ENCODE measurements around the gene GOLGA1.

The GOLGA1 gene

GRCh38 chr9:124831642-124832364 lies 109.1 kb downstream of the GOLGA1 start:
- DNase-seq: no peak

DNA sequence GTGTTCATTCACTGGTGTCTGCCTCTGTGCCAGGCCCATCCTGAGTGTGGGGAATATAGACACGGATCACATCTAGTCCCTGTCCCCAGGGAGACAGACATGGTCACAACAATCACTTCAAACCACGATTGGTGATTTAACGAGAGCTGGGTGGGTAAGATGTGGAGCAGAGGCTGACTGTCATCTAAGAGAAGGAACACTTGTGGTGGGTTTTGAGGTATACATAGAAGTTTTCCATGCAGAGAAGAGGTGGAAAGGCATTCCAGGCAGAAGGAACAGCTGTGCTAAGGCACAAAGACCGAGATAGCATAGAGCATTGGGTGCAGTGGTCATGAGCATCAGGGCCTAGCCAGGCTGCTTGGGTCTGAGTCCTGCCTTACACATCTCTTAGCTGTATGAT lies 110.3 kb downstream of the GOLGA1 start:
- DNase-seq: no peak

DNA sequence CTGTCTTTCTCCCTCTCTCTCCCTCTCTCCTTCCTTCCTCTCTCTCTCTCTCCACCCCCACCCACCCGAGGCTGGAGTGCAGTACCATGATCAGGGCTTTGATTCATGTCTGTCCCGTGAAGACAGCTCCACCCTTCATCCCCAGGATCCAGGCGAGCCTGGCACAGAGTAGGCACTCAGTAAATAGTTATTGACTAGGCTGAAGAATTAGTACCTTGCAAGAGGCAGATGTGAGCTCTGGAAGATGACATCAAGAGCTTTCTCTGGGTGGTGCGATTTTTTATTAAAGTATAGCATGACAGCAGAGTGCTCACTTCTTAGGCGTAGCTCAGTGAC lies 111.6 kb downstream of the GOLGA1 start:
- DNase-seq: no peak

DNA sequence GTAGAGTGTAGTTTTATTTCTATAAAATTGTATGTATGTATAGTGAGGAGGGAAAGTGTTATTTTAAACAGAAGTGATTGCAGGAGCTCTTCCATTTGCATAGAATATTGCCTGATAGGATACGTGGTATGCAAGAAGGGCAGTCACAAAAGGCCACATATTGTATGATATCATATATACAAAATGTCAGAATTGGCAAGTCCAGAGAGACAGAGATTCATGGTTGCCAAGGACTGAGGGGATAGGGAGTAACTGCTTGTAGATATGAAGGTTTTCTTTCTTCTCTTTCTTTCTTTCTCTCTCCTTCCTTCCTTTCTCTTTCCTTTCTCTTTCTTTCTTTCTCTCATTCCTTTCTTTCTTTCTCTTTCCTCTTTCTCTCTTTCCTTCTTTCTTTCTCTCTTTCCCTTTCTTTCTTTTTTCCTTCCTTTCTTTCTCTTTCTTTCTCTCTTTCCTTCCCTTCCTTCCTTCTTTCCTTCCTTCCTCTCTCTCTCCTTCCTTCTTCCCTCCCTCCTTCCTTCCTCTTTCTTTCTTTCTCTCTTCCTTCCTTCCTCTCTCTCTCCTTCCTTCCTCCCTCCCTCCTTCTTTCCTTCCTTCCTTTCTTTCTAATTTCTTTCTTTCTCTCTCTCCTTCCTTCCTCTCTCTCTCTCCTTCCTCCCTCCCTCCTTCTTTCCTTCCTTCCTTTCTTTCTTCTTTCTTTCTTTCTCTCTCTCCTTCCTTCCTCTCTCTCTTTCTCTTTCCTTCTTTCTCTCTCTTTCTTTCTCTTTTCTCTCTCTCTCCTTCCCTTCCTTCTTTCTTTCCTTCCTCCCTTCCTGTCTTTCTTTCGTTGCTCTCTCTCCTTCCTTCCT lies 112.2 kb downstream of the GOLGA1 start:
- DNase-seq: no peak

Measured in activated CD4-positive, CD25-positive, alpha-beta regulatory T cell treated with anti-CD3 and anti-CD28 coated beads, Interleukin-2, amount 50 U/mL, for 72 hours (primary cell).